ENCODE results near the gene RNF212. TPM values are rescaled to one million over a fixed set of nuclear protein-coding genes. Genes with fewer than 3 reads are reported as not detected.

Gene RNF212
- total RNA-seq, 1 donor from 2014 or later = 9.1 TPM

DNA sequence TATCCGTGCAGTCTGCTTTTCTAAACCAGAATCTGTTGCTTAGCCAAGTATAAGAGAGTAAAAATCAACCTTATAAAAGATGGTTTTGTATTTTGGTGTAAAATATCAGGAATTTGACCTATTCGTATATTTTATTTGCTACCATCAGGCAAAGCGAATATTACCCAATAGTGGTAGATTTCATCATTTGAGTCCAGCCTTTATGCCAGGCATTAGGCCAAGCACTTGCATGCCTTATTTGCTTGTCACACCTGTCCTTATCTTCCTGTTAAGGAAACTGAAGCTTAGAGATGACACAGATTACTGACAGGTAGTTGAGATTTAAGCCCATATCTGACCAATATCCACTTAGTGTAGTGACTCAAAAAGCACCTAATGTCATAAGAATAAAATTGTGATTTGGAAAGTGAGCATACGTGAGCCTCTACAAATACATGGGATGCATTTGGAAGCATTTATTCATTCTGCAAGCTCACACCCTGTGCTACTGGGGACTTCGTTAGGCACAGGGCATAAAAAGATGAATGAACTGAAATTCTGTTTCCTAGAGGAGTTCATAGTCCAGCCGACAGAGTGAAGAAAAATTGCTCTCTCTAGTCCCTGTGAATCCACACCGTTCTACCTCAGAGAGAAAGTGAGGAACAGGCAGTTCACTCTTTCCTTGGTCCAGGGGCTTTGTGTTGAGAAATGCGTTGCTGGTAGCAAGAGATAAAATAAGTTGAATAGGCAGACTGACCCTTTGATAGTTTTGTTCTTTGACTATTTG is 2.3 kb upstream of the RNF212 start:
- DNase-seq (ENCODE audit: low spot score) = no peak

DNA sequence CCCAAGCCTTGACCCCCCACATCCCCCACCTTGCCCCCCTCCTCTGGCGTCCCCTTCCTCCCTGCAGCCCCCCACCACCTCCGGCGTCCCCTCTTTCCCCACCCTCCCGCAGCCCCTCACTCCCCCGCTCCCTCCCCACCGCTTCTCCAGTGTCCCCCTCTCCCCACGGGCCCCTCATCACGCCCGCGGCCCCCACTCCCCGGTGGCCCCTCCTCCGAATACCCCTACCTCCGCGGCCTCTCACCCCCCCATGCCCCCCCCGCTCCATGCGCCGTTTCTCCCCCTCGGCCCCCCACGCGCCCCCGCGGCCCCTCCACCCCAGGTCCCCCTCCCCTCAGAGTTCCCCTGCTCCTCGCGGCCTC is 562 bp downstream of the RNF212 start:
- DNase-seq (ENCODE audit: low spot score) = no peak

DNA sequence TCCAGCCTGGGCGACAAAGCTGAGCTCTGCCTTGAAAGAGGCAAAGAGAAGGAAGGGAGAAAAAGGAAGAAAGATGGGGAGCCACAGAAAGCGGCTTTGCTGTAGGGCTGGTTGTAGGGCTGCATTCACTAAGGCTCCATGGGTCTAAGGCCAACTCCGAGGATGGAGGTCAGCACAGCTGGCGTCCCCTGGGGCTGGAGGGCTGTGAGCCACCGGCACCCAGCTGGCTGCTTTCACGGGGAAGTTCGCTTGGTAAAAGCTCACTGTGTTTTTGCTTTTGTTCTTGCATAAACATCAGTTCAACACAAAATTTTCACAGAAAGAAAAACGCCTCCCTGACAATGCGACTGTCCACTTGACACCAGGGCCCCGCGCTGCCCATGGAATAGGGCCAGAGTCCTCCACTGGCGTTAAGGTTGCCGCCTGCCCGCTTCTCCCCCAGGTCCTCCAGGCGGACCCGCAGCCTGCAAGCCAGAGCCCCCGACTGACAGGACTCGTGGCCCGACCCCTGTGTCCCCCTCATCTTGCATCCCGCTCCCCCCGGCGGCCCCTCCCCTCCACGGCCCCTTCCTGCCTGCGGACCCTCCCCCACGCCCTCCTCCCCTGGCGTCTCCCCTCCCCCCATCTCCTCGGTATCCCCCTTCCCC is 1.1 kb downstream of the RNF212 start:
- DNase-seq (ENCODE audit: low spot score) = no peak

DNA sequence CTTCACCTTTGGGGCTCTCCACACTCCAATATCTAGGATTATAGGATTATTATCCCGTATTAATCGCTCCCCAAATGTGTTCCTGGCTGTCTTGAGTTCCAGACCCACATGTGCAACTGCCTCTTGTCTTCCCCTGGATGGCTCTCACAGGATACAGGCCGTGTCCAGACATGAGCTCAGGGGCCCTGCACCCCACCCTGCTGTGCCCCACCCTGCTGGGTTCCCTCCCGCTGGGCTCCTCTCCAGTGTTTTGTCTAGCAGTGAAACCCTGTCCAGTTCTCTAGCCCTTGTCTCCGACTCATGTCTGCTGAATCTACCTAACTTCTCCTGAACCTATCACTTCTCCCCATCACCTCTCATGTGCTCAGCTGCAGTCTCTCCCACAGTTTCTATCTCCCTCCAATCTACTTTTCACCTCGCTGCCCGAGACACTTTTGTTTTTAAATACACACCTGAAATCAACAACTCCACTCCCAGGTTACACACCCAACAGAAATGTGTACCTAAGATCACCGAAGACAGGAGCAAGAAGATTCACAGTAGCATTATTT is 2.0 kb downstream of the RNF212 start:
- DNase-seq (ENCODE audit: low spot score) = no peak

DNA sequence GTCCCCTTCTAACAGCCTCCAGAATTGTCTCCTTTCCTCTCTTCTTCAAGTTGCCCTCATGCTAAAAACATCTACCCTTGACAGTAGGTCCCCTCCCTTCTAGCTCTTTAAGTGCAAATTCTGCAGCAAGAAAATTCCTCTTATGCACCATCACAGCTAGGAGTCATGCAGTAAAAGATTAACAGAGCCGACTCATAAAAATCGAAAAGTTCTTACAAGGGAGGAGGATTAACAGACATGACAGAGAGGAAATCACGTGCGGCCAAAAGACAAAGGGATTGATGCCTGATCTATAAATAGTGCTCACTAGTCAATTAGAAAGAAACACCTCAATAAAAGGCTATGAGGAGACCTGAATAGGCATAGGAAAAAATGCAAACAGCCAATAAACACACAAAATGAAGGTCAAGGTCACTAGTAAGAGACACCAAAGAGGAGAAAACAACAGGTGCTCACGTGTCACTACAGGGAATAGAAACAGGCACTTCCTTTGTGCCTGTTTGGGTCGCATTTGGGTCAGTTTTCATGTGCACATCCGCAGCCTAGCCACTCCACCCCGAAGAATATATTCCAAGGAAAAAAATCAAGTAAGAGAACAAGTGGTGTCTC is 3.4 kb downstream of the RNF212 start:
- DNase-seq (ENCODE audit: low spot score) = no peak

DNA sequence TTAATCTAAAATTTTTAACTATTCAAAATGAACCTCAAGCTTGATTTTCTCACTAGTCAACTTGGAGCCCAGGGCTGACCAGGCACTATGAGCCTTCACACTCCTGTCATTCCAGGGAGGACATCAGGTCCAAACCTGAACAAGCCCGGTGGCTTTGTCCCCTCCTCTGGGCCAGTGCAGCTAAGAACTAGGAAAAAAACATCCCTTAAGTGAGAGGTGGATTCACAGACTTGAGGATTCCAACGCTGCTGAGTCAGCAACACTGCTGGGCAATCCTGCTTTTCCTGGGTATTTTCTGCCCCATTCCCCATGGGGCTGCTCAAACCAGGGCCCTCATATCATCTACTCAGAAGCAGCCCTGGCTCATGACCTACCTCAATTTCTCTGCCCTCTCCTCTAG is 4.0 kb downstream of the RNF212 start:
- DNase-seq (ENCODE audit: low spot score) = no peak

DNA sequence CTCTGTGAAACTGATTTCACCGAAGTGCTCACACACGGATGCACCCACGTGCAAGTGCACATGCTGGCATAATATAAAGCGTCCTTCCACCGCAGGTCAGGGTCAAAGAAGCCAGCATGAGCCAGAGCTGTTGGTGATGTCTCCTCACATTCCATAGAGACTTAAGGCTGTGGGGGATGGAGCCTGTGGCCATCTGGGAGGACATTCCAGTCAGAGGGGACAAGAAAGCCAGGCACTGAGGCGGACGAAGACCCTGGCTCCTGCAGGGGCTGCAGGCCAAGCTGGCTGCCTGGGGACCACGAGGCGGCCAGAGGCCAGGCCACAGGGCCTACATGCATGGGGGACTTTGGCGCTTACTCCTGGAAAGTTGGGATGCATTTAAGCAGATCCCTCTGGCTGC is 7.7 kb downstream of the RNF212 start:
- no peak for DNase-seq (ENCODE audit: low spot score)

DNA sequence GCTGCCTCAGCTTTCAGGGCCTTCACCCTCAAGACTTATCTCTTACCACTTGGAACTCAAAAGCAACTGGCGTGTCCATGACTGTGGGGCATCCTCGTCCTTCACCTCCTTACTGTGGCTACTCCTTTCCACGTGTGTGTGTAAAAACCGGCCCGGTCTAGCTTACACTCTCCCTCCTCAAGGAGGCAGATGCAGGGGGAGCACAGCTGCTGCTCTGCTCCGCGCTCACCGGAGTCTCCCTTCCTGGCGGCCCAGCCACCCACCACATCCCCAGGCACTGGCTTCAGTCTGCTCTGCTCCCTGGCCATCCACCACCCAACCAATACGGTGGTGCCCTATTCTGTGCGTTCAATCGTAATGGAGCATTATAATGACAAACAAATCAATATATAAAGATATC is 8.3 kb downstream of the RNF212 start:
- DNase-seq (ENCODE audit: low spot score) = no peak

DNA sequence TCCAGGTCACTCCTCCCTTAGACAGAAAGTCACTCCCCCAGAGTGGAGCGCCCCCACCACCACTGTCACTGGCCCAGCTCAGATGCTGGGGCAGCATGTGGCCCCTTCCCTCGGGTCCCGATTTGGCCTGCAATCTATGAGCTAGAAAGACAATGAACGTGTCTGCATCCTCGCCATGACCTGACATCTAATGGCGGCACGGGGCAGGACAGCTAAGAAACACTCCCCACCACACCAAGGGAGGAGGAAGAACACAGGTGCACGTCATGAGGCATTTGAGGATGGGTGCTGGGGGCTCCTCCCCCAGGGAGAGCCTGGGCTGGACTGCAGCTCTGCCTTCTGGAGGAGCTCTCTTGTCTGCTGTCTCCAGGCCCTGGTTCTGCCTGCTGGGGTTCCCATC is 8.7 kb downstream of the RNF212 start:
- no peak for DNase-seq (ENCODE audit: low spot score)

DNA sequence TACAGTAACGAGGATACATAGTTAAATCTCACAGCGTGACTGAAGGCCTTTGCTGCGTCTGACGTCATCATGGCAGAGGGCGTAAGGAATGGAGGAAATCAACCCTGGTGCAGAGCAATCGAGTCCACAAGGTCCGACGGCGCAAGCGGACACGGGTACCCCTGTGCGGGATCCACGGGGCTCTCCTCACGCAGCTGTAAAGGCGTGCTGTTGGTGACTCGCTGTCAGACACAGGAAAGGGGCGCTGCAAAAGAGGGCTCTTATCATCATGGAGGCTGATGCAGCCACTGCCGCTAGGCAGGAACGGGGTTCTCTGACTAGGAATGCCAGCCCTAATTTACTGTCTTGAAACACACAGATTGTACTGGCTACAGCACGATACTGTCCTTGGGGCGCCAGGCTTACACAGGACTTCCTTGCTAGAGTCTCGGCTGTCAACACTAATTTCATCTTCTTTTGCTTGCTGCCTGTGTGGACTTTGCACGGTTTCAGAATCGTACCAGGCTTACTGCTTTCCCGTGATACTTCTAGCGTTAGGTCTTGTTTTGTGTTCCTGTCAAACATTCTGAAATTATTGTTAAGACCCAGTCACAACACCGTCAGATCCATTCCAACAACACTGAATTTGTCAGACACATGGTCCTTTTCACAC is 13.6 kb downstream of the RNF212 start:
- no peak for DNase-seq (ENCODE audit: low spot score)

DNA sequence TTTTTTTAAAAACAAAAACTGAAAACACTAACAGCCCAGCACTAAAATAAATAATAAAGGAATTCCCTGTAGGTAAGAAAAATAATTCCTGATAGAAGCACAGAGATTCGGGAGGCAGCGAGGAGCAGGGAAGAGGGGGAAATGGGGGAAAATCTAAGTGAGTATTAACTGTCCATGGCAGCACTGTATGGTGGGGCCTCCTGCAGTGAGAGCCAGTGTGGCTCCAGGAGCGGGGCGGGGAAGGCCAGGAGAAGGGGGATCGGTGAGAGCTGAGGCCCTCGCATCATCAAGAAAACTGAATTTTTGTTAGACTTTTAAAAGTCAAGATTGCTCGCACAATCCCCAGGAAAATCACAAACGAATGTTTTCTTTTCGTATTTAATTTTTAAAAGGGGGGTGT is 14.1 kb downstream of the RNF212 start:
- no peak for DNase-seq (ENCODE audit: low spot score)

DNA sequence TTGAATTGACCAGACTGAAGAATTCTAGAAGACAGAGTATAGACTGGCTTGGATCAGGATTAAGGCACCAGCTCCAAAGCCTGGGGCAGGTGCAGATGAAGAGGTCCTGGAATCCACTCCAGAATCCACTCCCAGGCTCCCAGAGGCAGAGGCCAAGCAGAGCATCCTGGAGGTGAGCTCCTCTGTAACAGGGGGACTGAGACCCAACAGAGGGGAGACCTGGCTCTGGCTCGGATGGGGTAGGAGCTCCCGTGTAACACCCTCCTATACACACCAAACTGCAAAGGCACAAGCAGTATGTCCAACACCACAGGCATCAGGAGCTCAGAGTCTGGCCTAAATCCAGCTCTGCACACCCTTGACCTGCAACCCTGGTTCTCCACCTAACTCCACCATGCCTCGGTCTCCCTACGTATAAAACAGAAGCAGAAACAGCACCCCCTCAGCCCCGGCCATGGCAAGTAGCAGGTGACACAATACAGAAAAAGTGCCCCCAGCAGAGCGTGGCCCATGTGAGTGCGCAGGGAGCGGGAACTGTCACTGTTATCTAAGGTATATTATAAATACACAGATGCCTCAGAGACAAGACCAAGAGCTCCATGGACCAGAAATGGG is 14.9 kb downstream of the RNF212 start:
- DNase-seq (ENCODE audit: low spot score) = no peak

DNA sequence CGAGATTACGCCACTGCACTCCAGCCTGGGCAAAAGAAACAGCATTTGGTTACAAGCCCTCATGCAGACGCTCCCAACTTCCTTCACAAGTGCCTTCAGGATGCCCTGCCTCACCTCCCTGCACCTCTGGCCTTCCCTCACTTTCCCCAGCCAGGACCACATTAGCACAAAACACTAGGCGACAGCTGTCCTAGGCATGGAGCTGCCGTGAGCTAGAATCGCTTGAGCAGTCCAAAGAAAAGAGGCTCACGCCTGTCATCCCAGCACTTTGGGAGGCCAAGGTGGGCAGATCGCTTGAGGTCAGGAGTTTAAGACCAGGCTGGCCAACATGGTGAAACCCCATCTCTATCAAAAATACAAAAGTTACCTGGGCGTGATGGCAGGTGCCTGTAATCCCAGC is 15.8 kb downstream of the RNF212 start:
- DNase-seq (ENCODE audit: low spot score) = no peak

DNA sequence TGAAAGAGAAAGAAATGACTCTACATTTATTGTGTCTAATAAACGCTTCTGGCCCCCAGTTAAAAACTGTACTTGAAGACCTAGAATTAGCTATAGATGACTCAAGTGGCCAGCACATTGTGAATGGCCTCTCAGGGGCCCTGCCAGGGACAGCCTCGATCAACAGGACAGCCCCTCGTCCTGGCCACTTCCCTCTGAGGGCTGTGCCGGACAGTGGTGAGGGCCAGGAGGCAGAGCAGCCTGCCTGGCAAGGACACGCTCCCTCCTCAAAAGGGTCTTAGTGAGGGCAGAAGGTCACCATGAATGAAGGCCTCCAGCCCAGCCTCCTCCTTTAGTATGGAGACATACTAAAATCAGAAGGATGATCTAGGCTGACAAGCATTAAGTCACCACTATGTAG is 16.5 kb downstream of the RNF212 start:
- DNase-seq (ENCODE audit: low spot score) = no peak

DNA sequence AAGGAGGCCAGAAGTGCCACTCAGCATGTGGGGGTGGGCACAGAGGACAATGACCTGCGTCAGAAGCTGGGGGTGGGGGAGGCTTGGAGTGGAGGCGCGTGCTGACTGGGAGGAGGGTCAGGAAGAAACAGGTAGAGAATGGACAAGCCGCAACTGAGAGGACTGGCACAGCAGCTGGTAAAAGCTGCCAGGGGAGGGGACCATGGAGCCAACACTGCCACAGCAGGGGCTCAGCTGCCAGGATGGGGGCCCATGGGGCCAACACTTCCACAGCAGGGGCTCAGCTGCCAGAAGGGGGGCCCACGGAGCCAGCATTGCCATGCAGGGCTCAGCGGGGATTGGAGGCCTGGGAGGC is 19.1 kb downstream of the RNF212 start:
- DNase-seq (ENCODE audit: low spot score) = no peak

DNA sequence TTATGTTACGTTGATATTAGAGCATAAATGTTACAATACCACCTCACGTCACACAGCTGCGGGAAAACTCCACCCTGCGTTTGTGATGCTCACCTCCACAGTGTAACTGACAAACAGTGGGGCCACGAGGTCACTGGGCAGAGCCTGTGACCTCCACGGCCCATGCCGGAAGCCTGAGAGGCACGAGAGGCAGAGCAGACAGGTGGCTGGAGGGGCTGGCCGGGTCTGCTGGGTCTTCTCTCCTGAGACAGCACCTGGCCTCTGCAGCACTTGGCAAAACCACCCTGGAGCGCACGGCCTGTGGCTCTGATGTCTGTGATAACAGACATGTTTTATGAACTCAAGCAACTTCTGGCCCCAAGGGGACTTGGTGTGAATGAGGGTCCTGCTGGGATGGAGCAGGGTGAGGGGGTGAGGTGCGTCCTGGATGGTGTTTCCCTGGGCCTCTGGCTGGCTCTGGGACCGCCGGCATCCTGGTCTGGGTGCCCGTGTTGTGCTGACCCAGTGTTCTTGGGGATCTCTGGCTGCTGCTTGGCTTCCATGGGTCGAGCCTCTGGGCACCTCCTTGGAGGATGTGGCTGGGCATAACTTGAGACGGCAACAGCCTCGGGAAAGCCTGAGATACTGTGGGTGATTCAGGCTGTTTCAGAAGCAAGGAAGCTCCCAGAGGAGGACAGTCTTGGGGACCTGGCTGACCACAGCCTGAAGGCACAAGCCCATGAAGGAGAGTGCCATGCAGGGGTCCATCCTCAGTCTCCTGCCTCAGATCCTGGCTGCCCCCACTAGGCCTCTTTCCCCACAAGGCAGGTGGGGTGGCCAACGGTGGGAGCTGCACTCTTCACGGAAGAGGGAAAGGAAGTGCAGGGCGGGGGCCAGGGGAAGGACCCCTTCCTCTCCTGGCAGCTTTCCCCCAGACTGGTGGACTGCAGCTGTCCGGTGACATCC is 19.7 kb downstream of the RNF212 start:
- no peak for DNase-seq (ENCODE audit: low spot score)

DNA sequence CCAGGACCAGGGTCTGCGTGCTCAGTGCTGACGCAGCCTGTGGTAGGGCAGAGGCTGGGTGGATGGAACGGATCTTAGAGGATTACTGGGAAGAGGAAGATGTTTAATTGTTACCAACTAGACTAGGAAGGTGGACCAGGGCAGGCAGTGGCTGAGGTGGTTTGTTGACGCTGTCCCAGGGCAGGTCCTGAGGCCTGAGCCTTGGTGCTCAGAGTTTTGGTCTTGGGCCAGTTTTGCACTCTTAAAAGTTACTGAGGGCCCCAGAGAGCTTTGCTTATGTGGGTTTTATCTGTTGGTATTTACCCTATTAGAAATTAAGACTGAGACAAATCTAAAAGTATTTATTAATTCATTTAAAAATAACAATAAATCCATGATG is 20.4 kb downstream of the RNF212 start:
- no peak for DNase-seq (ENCODE audit: low spot score)

DNA sequence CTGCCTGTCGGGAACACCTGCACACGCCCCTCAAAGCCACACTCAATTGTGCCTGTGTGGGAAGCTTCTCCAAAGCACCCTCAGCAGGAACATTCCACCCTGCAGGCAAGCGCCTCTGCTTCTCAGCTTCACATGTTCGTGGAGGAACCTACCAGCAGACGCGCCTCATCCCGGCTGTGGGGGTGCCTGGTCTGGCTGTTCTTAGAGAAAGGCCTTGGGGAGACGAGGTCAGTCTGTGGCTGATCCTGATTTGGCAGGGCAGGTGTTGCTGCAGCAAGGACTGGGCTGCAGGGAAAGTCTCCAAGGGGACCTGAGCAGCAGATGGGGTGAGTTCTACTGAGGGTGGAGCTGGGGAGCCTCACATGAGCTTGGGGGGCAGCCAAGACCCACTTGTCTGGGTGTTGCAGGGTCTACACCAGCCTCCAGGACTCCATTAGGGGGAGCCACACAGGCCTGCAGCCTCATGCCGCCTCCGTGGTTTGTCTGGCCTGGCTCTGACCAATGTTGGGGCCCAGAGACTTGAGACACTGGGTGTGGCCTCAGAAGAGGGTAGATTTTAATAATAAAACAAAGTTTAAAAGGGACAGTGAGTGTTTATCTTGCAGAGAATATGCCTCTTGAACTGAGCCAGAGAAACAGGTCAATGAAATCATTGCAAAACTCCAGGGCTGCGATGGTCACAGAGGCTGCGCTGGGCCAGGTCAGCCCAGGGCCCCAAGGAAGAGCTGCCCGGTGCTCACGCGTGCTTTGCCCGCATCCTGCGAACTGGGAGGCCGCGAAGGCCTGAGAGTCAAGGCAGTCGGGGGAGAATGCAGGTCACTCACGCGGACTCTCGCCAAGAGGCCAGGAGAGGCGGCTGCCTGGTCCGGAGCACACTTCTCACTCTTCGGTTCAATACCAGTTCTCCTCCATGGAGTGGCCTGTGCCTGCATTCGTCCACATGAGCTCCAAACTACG is 21.1 kb downstream of the RNF212 start:
- no peak for DNase-seq (ENCODE audit: low spot score)

DNA sequence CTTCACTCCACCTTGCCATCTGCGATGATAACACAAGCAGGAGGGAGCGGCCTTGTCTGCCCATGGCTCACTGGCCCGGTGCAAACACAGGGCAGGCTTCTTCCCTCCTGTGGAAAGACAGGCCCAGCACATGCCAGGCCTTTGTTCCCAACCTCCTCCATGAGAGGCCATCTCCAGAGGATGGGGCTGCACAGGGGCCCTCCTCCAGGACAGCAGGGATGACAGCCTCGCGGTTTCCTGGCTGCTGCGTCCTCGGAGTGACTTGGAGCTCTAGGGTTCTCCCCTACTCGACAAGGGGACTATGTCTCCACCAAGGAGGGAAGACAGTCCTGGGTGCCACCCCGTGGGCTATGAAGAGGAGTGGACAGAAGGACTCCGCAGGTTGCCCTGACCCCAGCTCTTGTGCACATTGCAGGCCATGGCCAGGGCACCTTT is 21.8 kb downstream of the RNF212 start:
- DNase-seq (ENCODE audit: low spot score) = no peak
